Upper lobe of left lung (tissue), 4 donors: ENCODE measurements around the gene MTCL3.

Experiments
- CTCF ChIP-seq, 6 experiments: fragments of 450-650 bp in 4 of 6; fragments of 200-600 bp in 2 of 6; sonication (generic) in 2 of 6; IDR thresholded peaks; one replicate each; pipeline ENCODE4 v1.5.1; 2016 to 2019; ENCODE audit warnings: antibody characterized with exemption in 6 of 6
- EP300 ChIP-seq, 4 donors: sonication (generic); formaldehyde crosslinking; IDR thresholded peaks; one replicate each; pipeline ENCODE4 v1.5.1; 2017; ENCODE audit warnings: antibody characterized with exemption in 4 of 4, control low read depth in 2 of 4
- POLR2A ChIP-seq, 4 donors: fragments of 450-650 bp; IDR thresholded peaks; one replicate each; pipeline ENCODE4 v1.5.1; 2016 to 2017; ENCODE audit warnings: antibody characterized with exemption in 4 of 4, mild to moderate bottlenecking in 2 of 4

GRCh38 chr6:127489248-127489647 is 29.9 kb downstream of the MTCL3 start:
- TF ChIP-seq CTCF (IDR thresholded peaks at IDR 0.05) (no peak), POLR2A (IDR thresholded peaks at IDR 0.05) (no peak), EP300 (IDR thresholded peaks at IDR 0.05) (no peak)
